GM19035 (cell line): Measurements from ENCODE around the gene PIGX.
"Not testable (repeated sequence)": the region's sequence is repeated elsewhere in the genome, so short reads cannot be mapped to it uniquely, and the experiment has no call there.

Experiments used
- ATAC-seq: cut with Tn5 transposase; IDR thresholded peaks from one replicate; pipeline ENCODE4 v1.9.1; 2021; ENCODE audit not compliant: unreplicated experiment

The PIGX gene

GRCh38 chr3:196700801-196701200 is 11.4 kb upstream of the PIGX start:
- no peak for ATAC-seq

- ATAC-seq, result no peak
Observed at GRCh38 chr3:196706327-196706726, 5.8 kb upstream of the PIGX start.

GRCh38 chr3:196706731-196707130 is 5.4 kb upstream of the PIGX start:
- ATAC-seq, result no peak

GRCh38 chr3:196707566-196707965 is 4.6 kb upstream of the PIGX start:
- ATAC-seq, result no peak

DNA sequence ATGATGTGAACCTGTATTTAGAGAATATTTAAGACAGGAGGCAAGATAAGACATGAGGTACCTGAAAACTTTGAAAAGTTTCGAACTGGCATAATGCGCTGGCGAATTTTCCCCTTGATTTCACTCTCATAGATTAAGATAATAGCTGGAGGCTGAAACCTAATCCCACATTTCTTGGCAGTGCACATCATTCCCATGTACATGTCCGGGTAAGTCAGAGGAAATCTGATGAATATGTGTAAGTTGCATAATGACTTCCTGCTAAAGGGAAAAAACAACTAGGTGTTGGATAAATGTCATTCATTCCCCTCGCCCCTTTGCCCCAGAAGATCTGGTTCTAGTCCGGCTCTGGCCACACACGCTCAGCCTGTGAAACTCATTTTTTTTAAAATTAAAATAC is 3.7 kb upstream of the PIGX start:
- no peak for ATAC-seq

DNA sequence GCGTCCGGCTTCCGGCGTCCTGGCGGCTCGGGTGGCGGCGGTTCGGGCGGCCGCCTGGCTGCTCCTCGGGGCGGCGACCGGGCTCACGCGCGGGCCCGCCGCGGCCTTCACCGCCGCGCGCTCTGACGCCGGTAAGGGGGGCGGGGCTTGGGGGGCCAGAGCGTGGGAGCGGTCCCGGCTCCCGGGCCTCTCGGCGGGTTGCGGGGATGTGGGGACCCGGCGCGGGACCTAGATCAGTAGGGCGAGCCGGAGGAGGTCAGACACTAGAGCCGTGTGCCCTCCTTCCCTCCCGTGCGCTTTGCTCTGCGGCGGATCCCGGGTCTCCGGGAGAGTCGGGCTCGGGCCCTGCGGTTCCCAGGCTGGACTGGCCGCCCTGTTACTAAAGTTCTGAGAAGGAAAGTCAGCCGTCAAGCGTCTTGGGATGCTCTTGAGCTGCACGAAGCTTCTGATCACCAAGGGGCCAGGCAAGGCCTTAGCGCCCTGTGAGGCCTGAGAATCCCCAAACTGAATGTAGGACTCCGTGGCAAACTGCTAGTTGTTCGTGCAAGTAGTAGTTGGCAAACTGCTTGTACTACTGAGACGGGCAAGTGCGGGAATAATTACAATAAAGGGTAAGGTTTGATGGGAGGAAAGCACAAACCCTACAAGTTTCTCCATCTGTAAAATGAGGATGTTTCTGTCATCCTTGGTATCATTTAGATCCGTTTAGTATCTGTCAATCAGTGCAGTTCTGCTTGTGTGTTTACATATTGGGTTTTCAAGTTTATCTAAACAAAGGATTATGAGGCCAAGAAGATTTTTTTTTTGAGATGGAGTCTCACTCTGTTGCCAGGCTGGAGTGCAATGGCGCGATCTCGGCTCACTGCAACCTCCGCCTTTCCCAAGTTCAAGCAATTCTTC is 587 bp downstream of the PIGX start:
- ATAC-seq, result peak; percentile 56

- not testable (repeated sequence) for ATAC-seq
Observed at GRCh38 chr3:196717162-196717561, 5.0 kb downstream of the PIGX start.

- no peak for ATAC-seq
Observed at GRCh38 chr3:196721097-196721496, 8.9 kb downstream of the PIGX start.

DNA sequence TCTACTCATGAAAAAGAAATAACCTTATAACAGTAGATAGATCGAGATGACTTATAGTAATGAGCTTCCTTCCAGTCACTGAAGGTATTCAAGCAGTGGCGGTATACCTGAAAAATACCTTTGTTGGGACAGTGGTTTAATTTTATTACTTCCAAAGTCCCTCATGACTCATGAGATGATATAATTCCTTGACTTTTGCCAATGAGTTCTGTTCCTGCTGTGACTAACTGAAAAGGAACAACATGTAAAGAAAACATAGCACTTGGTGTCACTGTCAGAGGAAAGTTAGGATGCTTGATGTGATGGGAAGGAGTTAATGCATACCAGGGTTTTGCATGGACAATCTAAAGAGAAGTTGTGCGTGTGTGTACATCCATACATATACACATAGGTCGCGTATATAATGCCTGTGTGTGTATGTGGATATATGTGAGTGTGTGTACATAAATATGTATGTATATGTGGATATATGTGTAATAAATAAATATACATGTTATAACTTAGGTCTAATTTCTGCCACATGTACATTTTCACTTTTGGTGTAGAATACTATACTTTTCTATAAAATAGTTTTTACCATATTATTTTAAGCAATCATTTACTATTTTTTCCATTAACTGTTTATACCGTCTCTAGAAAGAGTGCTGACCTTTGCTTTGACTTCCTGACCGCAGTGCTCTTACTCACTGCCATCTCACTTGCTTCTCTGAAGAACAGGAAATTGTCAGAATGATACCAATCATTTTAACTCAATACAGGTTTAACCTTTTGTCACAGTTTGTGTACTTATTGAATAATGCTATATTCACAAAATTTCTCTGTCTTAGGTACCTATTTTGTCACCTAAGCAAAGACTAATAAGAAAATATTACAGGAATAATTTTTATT is 14.9 kb downstream of the PIGX start:
- no peak for ATAC-seq

GRCh38 chr3:196735751-196736150 is 23.6 kb downstream of the PIGX start:
- no peak for ATAC-seq

DNA sequence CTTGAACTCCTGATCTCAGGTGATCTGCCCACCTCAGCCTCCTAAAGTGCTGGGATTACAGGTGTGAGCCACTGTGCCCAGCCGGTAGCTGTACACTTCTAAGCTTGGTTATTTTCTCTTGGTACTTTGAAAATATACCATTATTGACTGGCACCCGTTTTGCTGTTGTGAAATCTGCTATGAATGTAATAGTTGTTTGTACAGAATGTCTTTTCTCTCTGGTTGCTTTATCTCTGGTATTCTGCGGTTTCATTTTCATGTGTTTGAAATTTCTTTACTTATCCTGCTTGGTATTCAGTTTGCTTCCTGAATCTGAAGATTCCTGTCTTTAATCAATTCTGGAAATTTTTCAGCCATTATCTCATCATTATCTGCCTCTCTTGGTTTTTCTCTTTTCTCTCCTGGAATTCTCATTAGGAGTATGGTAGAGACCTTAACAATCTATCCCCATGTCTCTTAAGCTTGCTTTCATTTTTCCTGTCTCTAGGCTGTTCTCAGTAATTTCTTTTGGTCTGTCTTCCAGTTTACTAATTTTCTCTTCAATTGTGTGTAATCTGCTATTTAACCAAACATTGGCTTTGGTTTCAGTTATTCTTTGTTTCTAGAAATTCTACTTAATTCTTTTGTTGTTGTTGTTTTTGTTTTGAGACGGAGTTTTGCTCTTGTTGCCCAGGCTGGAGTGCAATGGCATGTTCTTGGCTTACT is 24.6 kb downstream of the PIGX start:
- ATAC-seq, result no peak

DNA sequence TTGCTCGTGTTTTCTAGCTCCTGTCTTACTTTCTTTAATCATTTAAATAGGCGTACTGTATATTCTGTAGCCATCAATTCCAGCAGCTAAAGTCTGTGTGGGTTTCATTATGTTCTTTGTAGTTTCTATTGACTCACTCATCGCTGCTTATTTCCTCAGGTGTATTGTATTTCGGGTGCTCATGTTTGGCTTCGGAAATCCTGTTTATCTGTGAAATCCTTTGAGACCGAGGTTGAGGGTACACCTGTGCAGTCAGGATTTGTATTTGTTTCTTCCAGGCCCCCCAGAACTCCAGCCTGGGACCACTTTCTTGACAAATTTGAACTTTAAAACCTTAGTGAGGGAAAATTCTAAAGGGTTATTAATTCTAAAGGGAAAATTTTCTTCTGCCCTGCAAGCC is 25.5 kb downstream of the PIGX start:
- ATAC-seq, result no peak

GRCh38 chr3:196739671-196740480 is 27.7 kb downstream of the PIGX start, which contains the start of gene PAK2:
Gene PAK2, plus strand, starts transcription at chr3:196739857. Its CDS starts 42,790 bp downstream, at chr3:196782647.
- ATAC-seq, result peak; percentile 89

DNA sequence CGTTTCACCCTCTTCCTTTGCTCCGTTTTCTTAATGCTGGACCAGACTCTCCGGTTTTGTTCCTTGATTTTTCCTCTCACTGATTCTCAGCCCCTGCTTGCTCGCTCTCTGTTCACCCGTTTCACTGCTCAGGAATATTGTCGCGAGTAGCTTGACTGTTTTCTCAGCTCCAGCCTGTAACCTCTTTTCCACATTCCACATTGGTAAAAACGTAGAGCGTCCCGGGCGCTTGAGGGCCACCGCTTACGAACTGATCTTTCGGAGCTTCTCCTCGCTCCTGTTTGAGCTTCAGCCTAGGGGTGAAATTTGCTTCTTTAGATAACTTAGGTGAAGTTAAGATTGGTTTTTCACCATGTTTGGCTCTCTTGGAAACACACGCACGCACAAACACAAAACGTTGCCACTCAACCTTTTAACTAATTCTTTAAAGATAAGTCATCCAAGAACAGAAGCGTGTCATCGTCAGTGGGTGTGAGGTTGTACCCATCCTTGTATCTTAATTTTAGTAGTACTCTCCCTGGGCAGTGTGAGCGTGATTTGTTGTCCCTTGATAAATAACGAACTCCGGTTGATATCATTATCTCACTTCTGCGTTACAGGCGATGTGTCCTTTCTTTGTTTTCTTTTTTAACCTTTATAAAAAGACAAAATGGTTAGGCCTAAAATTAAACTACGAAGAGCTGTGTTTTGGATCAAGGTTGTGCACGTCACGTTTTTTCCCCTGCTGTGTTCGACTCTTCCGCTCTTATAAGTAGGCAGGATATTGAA is 28.5 kb downstream of the PIGX start:
- no peak for ATAC-seq

GRCh38 chr3:196741249-196741889 is 29.2 kb downstream of the PIGX start:
- no peak for ATAC-seq

- ATAC-seq, result not testable (repeated sequence)
Observed at GRCh38 chr3:196743569-196743968, 31.4 kb downstream of the PIGX start.

DNA sequence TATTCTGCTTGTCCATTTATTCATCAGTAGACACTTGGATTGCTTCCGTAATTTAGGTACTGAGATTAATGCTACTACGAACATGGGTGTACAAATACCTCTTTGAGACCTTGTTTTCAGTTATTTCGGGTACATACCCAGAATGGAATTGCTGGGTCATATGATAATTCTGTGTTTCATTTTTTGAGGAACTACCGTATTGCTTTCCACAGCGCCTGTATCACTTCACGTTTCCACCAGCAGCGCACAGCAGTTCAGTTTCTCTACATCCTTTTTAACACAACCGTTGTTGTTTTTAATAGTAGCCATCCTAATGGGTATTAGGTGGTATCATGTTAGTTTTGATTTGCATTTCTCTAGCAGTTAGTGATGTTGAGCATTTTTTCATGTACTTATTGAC is 36.9 kb downstream of the PIGX start:
- ATAC-seq, result no peak

- no peak for ATAC-seq
Observed at GRCh38 chr3:196753201-196753600, 41.0 kb downstream of the PIGX start.
